Mesothelial cell of epicardium (in vitro differentiated cells): ENCODE data around the gene SYTL5. TPM values are rescaled to one million over a fixed set of nuclear protein-coding genes. Genes with fewer than 3 reads are reported as not detected.

Experiments used
- DNase-seq, 2 experiments: peaks; one replicate each; pipeline ENCODE4 v3.0.0; 2021; ENCODE audit warnings: low spot score in 2 of 2; ENCODE audit not compliant: unreplicated experiment in 2 of 2
- H3K27ac Mint-ChIP-seq: 2 replicates; pipeline ENCODE4 v1.8.0; 2021; ENCODE audit warnings: mixed read lengths
- H3K27me3 Mint-ChIP-seq: 2 replicates; pipeline ENCODE4 v1.8.0; 2021; ENCODE audit warnings: low read depth, mixed read lengths
- H3K36me3 Mint-ChIP-seq: 2 replicates; pipeline ENCODE4 v1.8.0; 2021; ENCODE audit warnings: mixed read lengths
- H3K4me1 Mint-ChIP-seq: 2 replicates; pipeline ENCODE4 v1.8.0; 2021; ENCODE audit warnings: mixed read lengths
- H3K4me3 Mint-ChIP-seq: 2 replicates; pipeline ENCODE4 v1.8.0; 2021; ENCODE audit warnings: mild to moderate bottlenecking, moderate library complexity, mixed read lengths
- H3K9me3 Mint-ChIP-seq: 2 replicates; pipeline ENCODE4 v1.8.0; 2021; ENCODE audit warnings: mixed read lengths
- CTCF ChIP-seq: fragments of 200-600 bp; sonication (generic); IDR thresholded peaks from one replicate; pipeline ENCODE4 v1.5.0; 2021; ENCODE audit warnings: antibody characterized with exemption; ENCODE audit not compliant: unreplicated experiment
- total RNA-seq: library from RNA; stranded (reverse); gene quantifications from 3 replicates; pipeline ENCODE4 v1.2.1, GENCODE V29; 2021

Gene SYTL5
- total RNA-seq, 1 donor from 2014 or later = 2.2 TPM

- Mint-ChIP-seq H3K4me3 (no peak overlapping the region), H3K9me3 (peaks cover 31% of the 10 kb centered on the region), H3K27me3 (no peaks in the 10 kb centered on the region), H3K27ac (no peak overlapping the region), H3K36me3 (no peaks in the 10 kb centered on the region), H3K4me1 (no peaks in the 10 kb centered on the region)
- DNase-seq = no peak
- TF ChIP-seq CTCF = no peak
These were observed 148.5 kb downstream of the SYTL5 start for GRCh38 chrX:38154818-38155217.

- Mint-ChIP-seq H3K27ac (no peak overlapping the region), H3K4me1 (no peaks in the 10 kb centered on the region), H3K9me3 (peaks cover 22% of the 10 kb centered on the region), H3K36me3 (no peaks in the 10 kb centered on the region), H3K4me3 (no peak overlapping the region), H3K27me3 (no peaks in the 10 kb centered on the region)
- TF ChIP-seq CTCF = no peak
- no peak for DNase-seq
These were observed 150.5 kb downstream of the SYTL5 start for GRCh38 chrX:38156838-38157237.

- no peak overlapping the region for H3K4me3 Mint-ChIP-seq
These were observed 156.8 kb downstream of the SYTL5 start for GRCh38 chrX:38163193-38163592.

GRCh38 chrX:38165023-38165422 lies 158.7 kb downstream of the SYTL5 start:
- Mint-ChIP-seq H3K4me1 (no peaks in the 10 kb centered on the region), H3K27ac (no peak overlapping the region)

More at GRCh38 chrX:38163193-38163592, 156.8 kb downstream of the SYTL5 start:
- H3K27me3 Mint-ChIP-seq = no peaks in the 10 kb centered on the region
- no peak for DNase-seq
- peaks cover 1% of the 10 kb centered on the region for H3K36me3 Mint-ChIP-seq
- H3K9me3 Mint-ChIP-seq = peaks cover 14% of the 10 kb centered on the region
- H3K27ac Mint-ChIP-seq = no peak overlapping the region
- no peaks in the 10 kb centered on the region for H3K4me1 Mint-ChIP-seq
- no peak for TF ChIP-seq CTCF

GRCh38 chrX:38166478-38167083 lies 160.2 kb downstream of the SYTL5 start:
- Mint-ChIP-seq H3K4me1 (no peaks in the 10 kb centered on the region), H3K4me3 (no peak overlapping the region), H3K27me3 (no peaks in the 10 kb centered on the region), H3K36me3 (peaks cover 1% of the 10 kb centered on the region), H3K27ac (no peak overlapping the region), H3K9me3 (peaks cover 13% of the 10 kb centered on the region)
- no peak for DNase-seq
- peak; percentile 90 for TF ChIP-seq CTCF

More at GRCh38 chrX:38165023-38165422, 158.7 kb downstream of the SYTL5 start:
- DNase-seq = no peak
- peaks cover 1% of the 10 kb centered on the region for H3K36me3 Mint-ChIP-seq
- no peak for TF ChIP-seq CTCF
- peaks cover 13% of the 10 kb centered on the region for H3K9me3 Mint-ChIP-seq
- H3K27me3 Mint-ChIP-seq = no peaks in the 10 kb centered on the region
- H3K4me3 Mint-ChIP-seq = no peak overlapping the region

GRCh38 chrX:38170556-38170955 lies 164.2 kb downstream of the SYTL5 start:
- no peak overlapping the region for H3K4me3 Mint-ChIP-seq
- H3K36me3 Mint-ChIP-seq = no peaks in the 10 kb centered on the region
- DNase-seq = no peak
- no peak for TF ChIP-seq CTCF
- no peaks in the 10 kb centered on the region for H3K4me1 Mint-ChIP-seq
- H3K27ac Mint-ChIP-seq = no peak overlapping the region
- H3K9me3 Mint-ChIP-seq = peaks cover 8% of the 10 kb centered on the region
- H3K27me3 Mint-ChIP-seq = no peaks in the 10 kb centered on the region
